Activated naive CD8-positive, alpha-beta T cell treated with anti-CD3 and anti-CD28 coated beads, Interleukin-2, amount 10 ng/mL, durations not matched to agents 7 days and 5 days (primary cell): ENCODE measurements around the gene MTMR11. TPM values are rescaled to one million over a fixed set of nuclear protein-coding genes. Genes with fewer than 3 reads are reported as not detected.
"Not testable (repeated sequence)": the region's sequence is repeated elsewhere in the genome, so short reads cannot be mapped to it uniquely, and the experiment has no call there.

ENCODE experiments used
- ATAC-seq: fragments of 150-1000 bp; cut with Tn5 transposase; one replicate; pipeline ENCODE4 v1.10.0; 2021; ENCODE audit warnings: low read depth, moderate library complexity
- POLR2A ChIA-PET: fragments of 350-600 bp; sonication (Branson Sonifier 250); formaldehyde crosslinking; loops from one replicate; lab custom pipeline; 2021; ENCODE audit warnings: antibody characterized with exemption; lab: Charles Lee
- DNase-seq: peaks from one replicate; pipeline ENCODE4 v3.0.0; 2021
- H3K27ac Mint-ChIP-seq: one replicate; pipeline ENCODE4 v1.8.0; 2022; ENCODE audit warnings: mild to moderate bottlenecking, mixed read lengths
- H3K27me3 Mint-ChIP-seq: one replicate; pipeline ENCODE4 v1.8.0; 2022; ENCODE audit warnings: mild to moderate bottlenecking, moderate library complexity, mixed read lengths
- H3K36me3 Mint-ChIP-seq: one replicate; pipeline ENCODE4 v1.8.0; 2021; ENCODE audit warnings: mild to moderate bottlenecking, mixed read lengths
- H3K4me1 Mint-ChIP-seq: one replicate; pipeline ENCODE4 v1.8.0; 2021; ENCODE audit warnings: mixed read lengths
- H3K4me3 Mint-ChIP-seq: one replicate; pipeline ENCODE4 v1.8.0; 2022; ENCODE audit warnings: mild to moderate bottlenecking, moderate library complexity, mixed read lengths
- H3K9me3 Mint-ChIP-seq: one replicate; pipeline ENCODE4 v1.8.0; 2021; ENCODE audit warnings: mixed read lengths
- total RNA-seq, 2 experiments: library from RNA; stranded (reverse); gene quantifications; one replicate each; pipeline ENCODE4 v1.2.3, GENCODE V29; 2021

Gene MTMR11
- total RNA-seq, 2 experiments from 2014 or later, result 1.6 to 1.8 TPM

DNA sequence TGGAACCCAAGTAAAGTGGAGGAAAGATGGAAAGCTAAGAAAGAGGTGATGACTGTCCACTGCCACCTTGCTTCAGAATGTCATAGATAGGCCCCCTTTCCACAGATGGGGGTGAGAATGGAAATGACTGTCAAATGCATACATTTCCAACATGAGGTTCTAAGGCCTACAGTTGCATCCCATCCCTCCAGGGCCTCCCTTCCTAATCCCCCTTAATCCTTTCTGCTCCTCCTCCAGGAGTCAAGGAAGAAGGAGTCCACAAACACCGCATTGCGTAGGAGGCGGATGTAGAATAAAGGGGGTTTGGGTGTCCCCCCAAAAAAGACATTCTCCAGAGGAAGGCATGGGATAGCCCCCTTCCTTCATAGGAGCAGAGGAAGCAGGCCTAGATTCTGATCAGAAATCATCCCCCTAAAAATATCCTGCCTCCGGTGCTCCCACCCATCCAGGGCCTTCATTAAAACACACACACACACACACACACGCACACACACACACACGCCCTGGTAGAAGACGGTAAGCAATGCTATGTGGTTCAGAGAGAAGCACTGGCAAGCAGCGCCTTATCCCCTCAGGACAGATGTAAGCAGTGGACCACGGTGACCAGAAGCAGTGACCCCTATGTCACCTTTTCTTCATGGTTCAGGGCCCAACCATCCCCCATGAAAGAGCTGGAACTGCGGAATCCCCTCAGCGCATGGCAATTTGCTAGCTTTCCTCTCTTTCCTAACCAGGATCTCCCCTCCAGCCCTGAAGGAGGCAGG, 21.1 kb downstream of the MTMR11 start:
- Mint-ChIP-seq H3K4me3 (peak overlapping the region; percentile 96), H3K27ac (peak overlapping the region; percentile 91), H3K9me3 (no peaks in the 10 kb centered on the region), H3K4me1 (peaks cover 42% of the 10 kb centered on the region), H3K27me3 (no peaks in the 10 kb centered on the region), H3K36me3 (peaks cover 17% of the 10 kb centered on the region)
- ATAC-seq (no peak), DNase-seq (no peak)
- POLR2A ChIA-PET, result interaction anchor here (1.2 to 3.5 kb wide), 8 partner anchors 10 to 72 kb away, joined by 3 to 49 read pairs (median 6); partner anchors contain the start of genes BOLA1 and SF3B4

DNA sequence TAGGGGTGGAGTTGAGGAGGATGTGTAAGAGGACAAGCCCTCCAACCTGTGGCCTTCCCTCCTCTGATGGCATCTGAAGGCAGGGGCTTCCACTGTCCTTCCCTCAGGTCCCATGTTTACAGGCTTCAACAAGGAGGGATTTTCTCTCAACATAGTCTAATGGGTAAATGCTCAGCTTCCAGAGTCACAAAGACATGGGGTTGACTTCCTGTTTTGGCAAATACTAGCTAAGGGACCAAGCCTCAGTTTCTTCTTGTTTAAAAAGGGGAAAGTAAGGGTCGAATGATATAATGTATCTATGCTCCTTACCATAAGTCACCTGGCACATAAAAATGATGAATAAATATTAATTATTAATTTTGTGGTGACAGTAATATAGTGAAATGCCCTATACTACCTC, 22.1 kb downstream of the MTMR11 start:
- H3K36me3 Mint-ChIP-seq, result peaks cover 21% of the 10 kb centered on the region
- ATAC-seq (no peak), DNase-seq (no peak)
- H3K27me3 Mint-ChIP-seq, result no peaks in the 10 kb centered on the region
- no peaks in the 10 kb centered on the region for H3K9me3 Mint-ChIP-seq
- H3K4me1 Mint-ChIP-seq, result peaks cover 42% of the 10 kb centered on the region
- no peak overlapping the region for H3K4me3 Mint-ChIP-seq
- POLR2A ChIA-PET, result interaction anchor here (0.8 to 3.5 kb wide), 3 partner anchors 13 to 27 kb away, joined by 3 to 49 read pairs (median 4); a partner anchor contains a TSS
- H3K27ac Mint-ChIP-seq, result peak overlapping the region; percentile 59

DNA sequence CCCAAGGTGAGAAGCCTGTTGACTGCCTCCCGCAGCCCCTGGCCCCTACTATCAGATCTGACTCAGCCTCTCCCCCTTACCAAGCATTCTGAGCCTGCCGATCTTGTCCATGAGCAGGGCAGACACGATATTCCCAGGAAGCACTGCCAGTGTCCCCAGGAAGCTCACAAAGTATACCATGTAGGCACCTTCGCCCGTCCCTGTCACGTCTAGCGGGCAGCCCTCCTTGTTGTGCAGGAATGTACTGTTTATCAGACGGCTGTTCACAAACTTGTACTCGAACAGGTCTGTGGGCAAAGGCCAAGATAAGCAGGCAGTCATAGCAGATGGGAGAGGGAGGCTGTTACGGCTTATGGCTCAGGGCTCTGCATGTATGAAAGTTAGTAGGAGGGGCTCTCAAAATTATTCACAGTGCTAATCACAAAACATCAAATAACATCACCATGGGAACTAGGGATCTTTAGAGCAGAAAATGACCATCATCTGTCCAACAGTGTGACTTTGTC, 30.1 kb downstream of the MTMR11 start:
- ATAC-seq (no peak), DNase-seq (no peak)
- H3K36me3 Mint-ChIP-seq, result peaks cover 44% of the 10 kb centered on the region
- H3K4me3 Mint-ChIP-seq, result no peak overlapping the region
- H3K27me3 Mint-ChIP-seq, result no peaks in the 10 kb centered on the region
- peaks cover 8% of the 10 kb centered on the region for H3K4me1 Mint-ChIP-seq
- no peak overlapping the region for H3K27ac Mint-ChIP-seq
- H3K9me3 Mint-ChIP-seq, result no peaks in the 10 kb centered on the region
- POLR2A ChIA-PET, result interaction anchor here (1.1 to 2.8 kb wide), 2 partner anchors 10 to 19 kb away, joined by 3 to 14 read pairs; partner anchors contain the start of gene SV2A

DNA sequence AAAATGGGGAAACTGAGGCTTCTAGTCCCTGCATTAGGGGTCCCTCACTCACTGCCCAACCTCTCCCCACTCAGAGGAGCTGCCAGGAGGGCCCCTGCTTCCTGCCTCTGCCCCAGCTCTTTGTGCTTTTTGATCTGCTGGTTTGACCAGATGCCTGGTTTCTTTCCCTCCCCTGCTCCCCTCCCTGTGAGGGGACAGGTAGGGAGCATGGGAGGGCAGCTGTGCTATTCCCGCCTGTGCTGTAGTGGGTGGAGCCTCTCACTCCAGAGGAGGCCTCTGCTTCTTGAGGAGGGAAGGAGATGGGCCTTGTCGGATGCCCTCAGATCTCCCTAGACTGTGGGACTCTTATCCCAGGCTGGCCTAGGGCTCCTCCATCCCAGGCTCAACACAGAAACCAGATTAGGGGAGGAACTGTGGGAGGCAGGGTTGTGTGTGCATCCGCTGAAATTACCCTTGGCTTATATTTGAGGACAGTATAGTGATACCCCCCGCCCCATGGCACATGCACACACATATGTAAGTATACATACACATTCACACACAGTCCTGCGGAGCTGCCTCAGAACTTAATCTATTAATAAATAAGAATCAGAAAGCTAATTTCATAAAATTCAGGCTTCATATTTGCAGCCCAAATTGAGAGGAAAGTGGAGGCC, 32.7 kb downstream of the MTMR11 start:
- H3K4me1 Mint-ChIP-seq, result peaks cover 20% of the 10 kb centered on the region
- DNase-seq (no peak), ATAC-seq (no peak)
- H3K27me3 Mint-ChIP-seq, result no peaks in the 10 kb centered on the region
- POLR2A ChIA-PET, result interaction anchor here (0.6 to 2.8 kb wide), 3 partner anchors 13 to 277 kb away, joined by 4 to 14 read pairs (median 5); partner anchors contain the start of gene SV2A
- peaks cover 36% of the 10 kb centered on the region for H3K36me3 Mint-ChIP-seq
- H3K27ac Mint-ChIP-seq, result peak overlapping the region; percentile 52
- H3K4me3 Mint-ChIP-seq, result no peak overlapping the region
- H3K9me3 Mint-ChIP-seq, result no peaks in the 10 kb centered on the region

DNA sequence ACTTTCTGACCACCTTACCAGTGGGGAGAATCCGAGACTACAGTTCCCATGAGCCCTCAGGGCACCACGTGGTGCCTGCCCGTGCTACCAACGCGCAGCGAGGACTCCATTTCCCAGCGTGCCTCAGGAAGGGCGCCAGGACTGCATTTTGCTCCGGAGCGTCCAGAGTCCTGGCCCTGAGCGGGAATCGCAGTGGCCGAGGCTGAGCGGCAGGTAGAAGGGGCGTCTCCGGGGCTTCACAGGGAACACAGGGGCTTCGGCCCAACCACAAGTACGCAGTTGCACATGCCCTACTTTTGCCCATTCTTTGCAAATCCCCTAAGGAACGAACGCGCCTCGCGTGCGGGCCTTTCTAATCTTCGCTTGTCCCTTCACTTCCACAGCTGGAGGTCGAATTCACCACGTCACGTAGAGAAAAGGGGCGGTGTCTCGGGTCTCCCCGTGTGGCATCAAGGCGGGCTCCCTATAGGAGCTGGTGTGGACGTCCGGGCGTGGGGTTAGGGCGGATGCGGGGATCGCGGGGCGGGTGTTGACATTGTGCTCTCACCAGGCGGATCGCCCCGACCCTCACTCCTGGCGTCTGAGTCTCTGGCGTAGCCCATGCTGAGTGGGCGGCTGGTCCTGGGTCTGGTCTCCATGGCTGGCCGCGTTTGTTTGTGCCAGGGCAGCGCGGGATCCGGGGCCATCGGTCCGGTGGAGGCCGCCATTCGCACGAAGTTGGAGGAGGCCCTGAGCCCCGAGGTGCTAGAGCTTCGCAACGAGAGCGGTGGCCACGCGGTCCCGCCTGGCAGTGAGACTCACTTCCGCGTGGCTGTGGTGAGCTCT, 37.0 kb downstream of the MTMR11 start, which contains the start of gene BOLA1:
Gene BOLA1 (plus strand): TSS at position 109 of the 825 bp plus-strand sequence. CDS start 492 bp downstream, at position 601.
- Mint-ChIP-seq H3K4me1 (peaks cover 20% of the 10 kb centered on the region), H3K36me3 (peaks cover 18% of the 10 kb centered on the region), H3K9me3 (peaks cover 2% of the 10 kb centered on the region), H3K4me3 (peak within 1 kb of the TSS; percentile 89), H3K27ac (peak within 1 kb of the TSS; percentile 92), H3K27me3 (no peaks in the 10 kb centered on the region)
- POLR2A ChIA-PET, result interaction anchor here (0.9 to 4.4 kb wide), 5 partner anchors 11 to 28 kb away, joined by 3 to 54 read pairs (median 8); a partner anchor contains a TSS
- DNase-seq, result peak; percentile 81
- peak; percentile 94 for ATAC-seq

DNA sequence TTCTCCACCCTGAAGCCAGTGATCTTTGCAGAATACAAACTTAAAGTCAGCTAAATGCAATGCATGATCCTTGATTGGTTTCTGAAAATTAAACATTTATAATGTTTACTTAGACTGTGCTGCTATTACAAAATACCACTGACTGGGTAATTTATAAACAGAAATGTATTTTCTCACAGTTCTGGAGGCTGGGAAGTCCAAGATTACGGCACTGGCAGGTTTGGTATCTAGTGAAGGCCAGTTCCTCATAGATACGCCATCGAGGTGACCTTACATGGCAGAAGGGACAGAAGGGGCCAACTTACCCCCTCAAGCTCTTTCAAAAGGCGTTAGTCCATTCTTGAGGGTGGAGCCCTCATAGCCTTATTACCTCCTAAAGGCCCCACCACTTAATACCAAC, 40.1 kb downstream of the MTMR11 start:
- Mint-ChIP-seq H3K36me3 (peaks cover 6% of the 10 kb centered on the region), H3K27ac (peak overlapping the region; percentile 25), H3K9me3 (peaks cover 2% of the 10 kb centered on the region), H3K27me3 (no peaks in the 10 kb centered on the region), H3K4me1 (peaks cover 18% of the 10 kb centered on the region), H3K4me3 (peak overlapping the region; percentile 30)
- ATAC-seq, result no peak
- no peak for DNase-seq
- POLR2A ChIA-PET, result interaction anchor here (4.4 kb wide), 1 partner anchor 9 kb away, joined by 54 read pairs; a partner anchor contains a TSS

DNA sequence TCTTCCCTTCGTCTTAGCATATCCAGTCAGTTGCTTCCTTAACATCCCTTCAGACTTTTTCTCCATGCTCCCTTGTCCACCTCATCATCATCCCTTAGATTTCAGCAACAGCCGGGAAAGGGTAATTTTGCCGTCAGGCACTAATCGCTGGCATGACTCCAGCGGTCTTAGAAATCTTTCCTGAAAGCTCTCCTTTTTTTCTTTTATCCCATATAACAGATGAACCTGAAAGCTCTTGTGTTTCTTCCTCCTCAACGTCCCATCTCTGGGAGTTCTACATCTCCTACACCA, 47.7 kb downstream of the MTMR11 start:
- no peak overlapping the region for H3K4me3 Mint-ChIP-seq
- H3K4me1 Mint-ChIP-seq, result peaks cover 7% of the 10 kb centered on the region
- POLR2A ChIA-PET, result interaction anchor here (0.7 to 6.8 kb wide), 18 partner anchors 9 to 346 kb away, joined by 3 to 466 read pairs (median 25); partner anchors contain the start of genes ANP32E, BOLA1, MTMR11 and OTUD7B
- H3K27me3 Mint-ChIP-seq, result no peaks in the 10 kb centered on the region
- ATAC-seq, result no peak
- no peaks in the 10 kb centered on the region for H3K36me3 Mint-ChIP-seq
- DNase-seq, result no peak
- H3K9me3 Mint-ChIP-seq, result no peaks in the 10 kb centered on the region
- H3K27ac Mint-ChIP-seq, result no peak overlapping the region

DNA sequence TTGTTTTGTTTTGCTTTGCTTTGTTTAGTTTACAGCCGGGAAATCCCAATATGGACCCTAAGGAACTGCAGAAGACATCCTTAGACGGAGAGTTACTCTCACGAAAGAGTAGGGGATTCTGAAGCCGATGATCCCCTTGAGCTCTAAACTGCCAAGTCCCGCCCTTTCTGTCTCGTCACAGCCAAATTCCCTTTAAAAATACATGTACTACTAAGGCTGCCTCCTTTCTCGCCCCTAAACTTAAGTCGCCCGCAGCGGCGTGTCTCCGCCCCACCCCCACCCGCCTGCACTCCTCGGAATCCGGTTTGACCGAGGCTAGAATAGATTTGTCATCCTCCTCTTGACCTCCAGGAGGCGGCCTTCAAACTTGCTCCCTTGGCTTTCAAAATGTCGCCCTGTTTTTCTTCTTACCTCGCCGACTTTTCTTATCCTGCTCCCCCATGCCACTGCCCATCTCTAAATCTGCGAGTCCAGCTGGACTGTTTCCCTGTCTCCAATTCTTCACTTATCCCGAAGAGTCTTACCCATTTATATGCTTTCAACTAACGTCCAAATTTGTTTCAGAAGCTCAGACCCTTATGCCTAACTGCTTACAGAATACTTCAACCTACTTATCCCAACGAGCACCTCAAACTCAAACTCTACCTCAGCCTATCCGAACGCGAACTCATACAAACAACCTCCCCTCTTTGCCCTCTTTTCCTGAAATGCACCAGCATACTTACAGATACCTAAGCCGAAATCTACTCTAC, 48.3 kb downstream of the MTMR11 start:
- DNase-seq, result peak; percentile 75
- no peaks in the 10 kb centered on the region for H3K27me3 Mint-ChIP-seq
- H3K27ac Mint-ChIP-seq, result no peak overlapping the region
- H3K36me3 Mint-ChIP-seq, result no peaks in the 10 kb centered on the region
- H3K4me3 Mint-ChIP-seq, result no peak overlapping the region
- POLR2A ChIA-PET, result interaction anchor here (0.7 to 6.8 kb wide), 45 partner anchors 9 to 999 kb away, joined by 3 to 466 read pairs (median 7); partner anchors contain the start of genes ANP32E, BOLA1, MTMR11 and OTUD7B
- peaks cover 7% of the 10 kb centered on the region for H3K4me1 Mint-ChIP-seq
- no peaks in the 10 kb centered on the region for H3K9me3 Mint-ChIP-seq
- no peak for ATAC-seq

DNA sequence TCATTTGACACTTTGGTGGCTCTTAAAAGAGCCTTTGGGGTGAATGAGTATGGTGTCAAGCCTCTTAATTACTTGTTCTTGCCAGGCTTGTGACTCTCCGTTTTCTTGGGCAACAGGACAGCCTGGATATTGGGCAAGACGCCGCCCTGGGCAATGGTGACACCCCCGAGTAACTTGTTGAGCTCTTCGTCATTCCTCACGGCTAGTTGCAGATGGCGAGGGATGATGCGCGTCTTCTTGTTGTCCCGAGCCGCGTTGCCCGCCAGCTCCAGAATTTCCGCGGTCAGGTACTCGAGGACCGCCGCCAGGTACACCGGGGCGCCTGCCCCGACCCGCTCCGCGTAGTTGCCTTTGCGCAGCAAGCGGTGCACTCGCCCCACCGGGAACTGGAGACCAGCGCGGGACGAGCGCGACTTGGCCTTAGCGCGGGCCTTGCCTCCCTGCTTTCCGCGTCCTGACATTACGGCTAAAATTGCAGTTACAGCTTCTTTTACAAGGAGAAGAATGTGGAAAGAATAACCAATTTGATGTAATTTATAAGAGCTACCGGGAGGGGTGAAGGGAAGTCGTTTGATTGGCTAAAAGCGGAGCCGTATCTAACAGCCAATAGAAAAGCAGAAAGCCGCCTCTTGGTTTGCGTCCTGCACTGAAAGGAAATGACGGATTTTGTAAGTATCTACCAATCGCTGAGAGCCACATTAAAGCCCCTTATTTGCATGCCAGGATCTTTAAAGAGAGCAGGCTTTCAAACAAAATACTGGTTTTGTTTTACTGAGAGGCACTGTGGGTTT, 49.0 kb downstream of the MTMR11 start:
- Mint-ChIP-seq H3K4me3 (no peak overlapping the region), H3K4me1 (peaks cover 7% of the 10 kb centered on the region), H3K9me3 (no peaks in the 10 kb centered on the region), H3K27me3 (no peaks in the 10 kb centered on the region), H3K36me3 (no peaks in the 10 kb centered on the region), H3K27ac (no peak overlapping the region)
- POLR2A ChIA-PET, result interaction anchor here (0.5 to 6.8 kb wide), 56 partner anchors 8 to 1118 kb away, joined by 3 to 466 read pairs (median 6); partner anchors contain the start of genes ANP32E, BOLA1, MTMR11 and OTUD7B
- peak; percentile 55 for ATAC-seq
- peak; percentile 85 for DNase-seq

DNA sequence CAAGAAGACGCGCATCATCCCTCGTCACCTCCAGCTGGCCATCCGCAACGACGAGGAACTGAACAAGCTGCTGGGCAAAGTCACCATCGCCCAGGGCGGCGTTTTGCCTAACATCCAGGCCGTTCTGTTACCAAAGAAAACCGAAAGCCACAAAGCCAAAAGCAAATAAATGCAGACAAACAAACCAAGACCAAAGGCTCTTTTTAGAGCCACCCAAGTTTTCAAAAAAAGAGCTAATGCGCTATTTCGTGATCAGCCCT, 49.6 kb downstream of the MTMR11 start:
- ATAC-seq, H3K36me3 Mint-ChIP-seq, H3K4me3 Mint-ChIP-seq, H3K27ac Mint-ChIP-seq, DNase-seq, H3K27me3 Mint-ChIP-seq, H3K9me3 Mint-ChIP-seq: not testable (repeated sequence)
- H3K4me1 Mint-ChIP-seq, result peaks cover 12% of the 10 kb centered on the region
- POLR2A ChIA-PET, result interaction anchor here (0.8 to 6.8 kb wide), 52 partner anchors 8 to 1119 kb away, joined by 3 to 466 read pairs (median 7); partner anchors contain the start of genes ANP32E, BOLA1, CERS2 and MTMR11

DNA sequence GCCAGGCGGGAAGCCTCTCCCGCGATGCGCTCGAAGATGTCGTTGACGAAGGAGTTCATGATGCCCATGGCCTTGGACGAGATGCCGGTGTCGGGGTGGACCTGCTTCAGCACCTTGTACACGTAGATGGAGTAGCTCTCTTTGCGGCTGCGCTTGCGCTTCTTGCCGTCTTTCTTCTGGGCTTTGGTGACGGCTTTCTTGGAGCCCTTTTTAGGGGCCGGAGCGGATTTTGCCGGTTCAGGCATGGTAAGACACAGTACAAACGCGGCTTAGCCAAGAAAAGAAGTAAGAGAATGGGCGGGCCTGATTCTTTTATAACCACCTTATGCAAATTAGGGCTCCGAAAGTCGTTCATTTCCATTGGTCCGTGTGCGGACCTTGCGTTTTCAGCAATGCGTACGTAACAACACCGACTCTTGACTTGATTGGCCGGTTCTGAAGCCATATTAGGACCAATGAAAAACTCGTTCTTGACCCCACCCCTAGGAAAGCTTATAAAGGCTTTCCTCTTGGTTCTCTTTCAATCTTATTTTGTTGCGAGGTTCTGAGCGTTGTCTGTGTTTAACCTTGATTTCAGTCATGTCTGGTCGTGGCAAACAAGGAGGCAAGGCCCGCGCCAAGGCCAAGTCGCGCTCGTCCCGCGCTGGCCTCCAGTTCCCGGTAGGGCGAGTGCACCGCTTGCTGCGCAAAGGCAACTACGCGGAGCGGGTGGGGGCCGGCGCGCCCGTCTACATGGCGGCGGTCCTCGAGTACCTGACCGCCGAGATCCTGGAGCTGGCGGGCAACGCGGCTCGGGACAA, 50.1 kb downstream of the MTMR11 start:
- peak; percentile 59 for ATAC-seq
- DNase-seq, result peak; percentile 88
- Mint-ChIP-seq H3K36me3 (no peaks in the 10 kb centered on the region), H3K4me3 (no peak overlapping the region), H3K9me3 (no peaks in the 10 kb centered on the region), H3K27ac (no peak overlapping the region), H3K27me3 (no peaks in the 10 kb centered on the region), H3K4me1 (peaks cover 16% of the 10 kb centered on the region)
- POLR2A ChIA-PET, result interaction anchor here (0.5 to 6.8 kb wide), 52 partner anchors 8 to 1119 kb away, joined by 3 to 466 read pairs (median 6); partner anchors contain the start of genes ANP32E, APH1A, BOLA1 and CERS2
